ENCODE data around the gene DMXL1.

Gene DMXL1

GRCh38 chr5:119289438-119290044 is 218.7 kb downstream of the DMXL1 start:
- DNase-seq (ENCODE audit: low spot score), result no peak

- no peak for DNase-seq (ENCODE audit: low spot score)
These were observed 219.3 kb downstream of the DMXL1 start for GRCh38 chr5:119290161-119290569.

- no peak for DNase-seq (ENCODE audit: low spot score)
These were observed 219.7 kb downstream of the DMXL1 start for GRCh38 chr5:119290607-119291006.

DNA sequence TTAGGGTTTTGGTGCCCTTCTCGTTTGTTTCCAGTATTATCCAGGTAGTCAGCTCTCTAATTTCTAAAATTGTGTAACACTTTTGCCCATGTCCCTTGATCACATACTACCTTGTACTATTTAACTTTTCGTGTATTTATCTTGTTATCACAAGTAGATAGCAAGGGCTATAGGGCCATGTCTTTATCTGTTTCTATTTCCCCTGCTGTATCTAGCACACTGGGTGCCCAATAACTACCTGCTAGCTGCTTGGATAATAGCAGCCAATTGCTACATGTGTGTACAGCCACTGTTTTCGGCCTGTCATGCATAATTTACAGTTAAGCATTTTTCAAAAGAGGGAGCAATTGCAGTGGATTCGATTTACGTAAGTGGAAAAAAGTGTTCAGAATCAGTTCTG is 220.2 kb downstream of the DMXL1 start:
- no peak for DNase-seq (ENCODE audit: low spot score)

- DNase-seq (ENCODE audit: low spot score), result no peak
These were observed 221.0 kb downstream of the DMXL1 start for GRCh38 chr5:119291877-119292276.

DNA sequence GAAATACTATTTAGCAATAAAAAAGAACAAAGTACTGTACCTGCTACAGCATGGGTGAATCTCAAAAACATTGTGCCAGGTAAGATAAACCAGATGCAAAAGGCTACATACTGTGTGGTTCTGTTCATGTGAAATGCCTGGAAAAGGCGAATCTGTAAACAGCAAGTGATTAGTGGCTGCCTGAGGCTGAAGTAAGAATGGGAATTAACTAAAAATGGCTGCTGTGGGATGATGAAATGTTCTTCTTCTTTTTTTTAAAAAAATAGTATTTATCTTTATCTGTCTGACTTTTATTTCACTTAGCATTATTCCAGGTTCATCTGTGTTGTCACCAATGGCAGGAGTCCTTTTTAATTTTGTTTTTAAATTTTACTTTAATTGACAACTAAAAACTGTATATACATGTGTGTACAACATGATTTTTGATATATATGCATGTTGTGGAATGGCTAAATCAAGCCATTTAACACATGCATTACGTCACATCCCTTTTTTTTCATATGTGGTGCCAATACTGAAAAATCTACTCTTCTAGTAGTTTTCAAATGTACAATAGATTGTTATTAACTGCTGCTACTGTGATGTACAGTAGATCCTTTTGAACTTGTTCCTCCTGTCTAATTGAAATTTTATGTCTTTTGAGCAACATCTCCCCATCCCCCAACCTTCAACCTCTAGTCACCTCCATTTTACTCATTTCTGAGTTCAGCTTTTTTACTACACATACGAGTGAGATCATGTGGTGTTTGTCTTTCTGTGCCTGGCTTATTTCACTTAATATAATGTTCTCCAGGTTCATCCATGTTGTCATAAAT is 222.0 kb downstream of the DMXL1 start:
- no peak for DNase-seq (ENCODE audit: low spot score)

DNA sequence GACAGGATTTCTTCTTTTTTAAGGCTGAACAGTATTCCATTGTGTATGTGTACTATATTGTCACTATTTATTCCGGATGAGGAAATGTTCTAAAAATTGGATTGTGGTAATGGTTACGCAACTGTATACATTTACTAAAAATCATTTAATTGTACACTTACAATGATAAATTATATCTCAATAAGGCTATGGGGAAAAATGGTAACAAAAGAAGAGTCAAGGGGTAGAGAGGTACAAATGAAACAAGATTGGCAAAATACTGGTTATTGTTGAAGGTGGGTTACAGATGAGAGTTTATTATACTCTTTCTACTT is 222.6 kb downstream of the DMXL1 start:
- no peak for DNase-seq (ENCODE audit: low spot score)

Measured in kidney capillary endothelial cell (primary cell).